HCT116 (cell line): ENCODE data around the gene NLRP5. TPM values are rescaled to one million over a fixed set of nuclear protein-coding genes. Genes with fewer than 3 reads are reported as not detected.

Experiments
- ATAC-seq: fragments of 200-7000 bp; cut with Tn5 transposase; 2 replicates; pipeline ENCODE4 v1.9.1; 2020; ENCODE audit warnings: mild to moderate bottlenecking, moderate library complexity
- BruUV-seq: library from RNA; stranded (reverse); fragments of 400-500 nt; replicated peaks from 2 replicates; lab custom pipeline; 2021; lab: Mats Ljungman, UMichigan
- CTCF ChIA-PET: fragments of 300-600 bp; sonication (Branson Sonifier 250); formaldehyde crosslinking; loops from one replicate; lab custom pipeline; 2021; ENCODE audit warnings: antibody characterized with exemption; lab: Charles Lee
- POLR2A ChIA-PET: fragments of 300-600, 350-600 bp; sonication (Branson Sonifier 250); formaldehyde crosslinking; loops from one replicate; lab custom pipeline; 2021; ENCODE audit warnings: antibody characterized with exemption; lab: Charles Lee
- RAD21 ChIA-PET, 2 experiments: fragments of 300-600 bp; sonication (Branson Sonifier 250); formaldehyde crosslinking; loops; one replicate each; lab custom pipeline; 2023; ENCODE audit warnings: low total read pairs in 2 of 2; ENCODE audit not compliant: uncharacterized antibody in 2 of 2, unreplicated experiment in 2 of 2, low non-redundant PET in 1 of 2; lab: Charles Lee
- DNase-seq: peaks from one replicate; pipeline ENCODE4 v3.0.0-alpha.2; 2010; ENCODE audit warnings: low read depth, low spot score
- H2AFZ ChIP-seq: fragments of 200-600 bp; shearing (Covaris generic), sonication (generic); 2 replicates; pipeline ENCODE4 v1.6.1; 2017; ENCODE audit warnings: low read depth, mixed run types, mixed read lengths, antibody characterized with exemption, low read length; ENCODE audit not compliant: poor library complexity, severe bottlenecking
- H3K27ac ChIP-seq: 2 replicates; pipeline ENCODE4 v1.5.1; 2012; ENCODE audit warnings: low read depth, low read length
- H3K27me3 ChIP-seq: fragments of 200-600 bp; sonication (generic); 2 replicates; pipeline ENCODE4 v1.6.1; 2016; ENCODE audit warnings: mixed run types, low read length, mixed read lengths; ENCODE audit not compliant: insufficient read depth
- H3K36me3 ChIP-seq, 2 experiments: fragments of 200-500 bp in 1 of 2; fragments of 200-600 bp in 1 of 2; sonication (Bioruptor generic) in 1 of 2; sonication (generic) in 1 of 2; 2 replicates each; pipeline versions ENCODE4 v1.5.1 to v1.6.1; 2014 to 2016; ENCODE audit warnings: low read length in 2 of 2, inconsistent platforms in 1 of 2, mixed read lengths in 1 of 2, mixed run types in 1 of 2; ENCODE audit not compliant: insufficient read depth in 2 of 2, control insufficient read depth in 1 of 2
- H3K4me1 ChIP-seq, 2 experiments: fragments of 200-600 bp in 1 of 2; sonication (generic) in 1 of 2; 2 replicates each; pipeline versions ENCODE4 v1.5.1 to v1.6.1; 2012 to 2017; ENCODE audit warnings: low read length in 2 of 2, inconsistent platforms in 1 of 2, mild to moderate bottlenecking in 1 of 2, mixed read lengths in 1 of 2, mixed run types in 1 of 2, moderate library complexity in 1 of 2; ENCODE audit not compliant: insufficient read depth in 2 of 2, control insufficient read depth in 1 of 2
- H3K4me2 ChIP-seq: fragments of 200-600 bp; sonication (generic); 2 replicates; pipeline ENCODE4 v1.6.1; 2017; ENCODE audit warnings: mixed run types, low read length, mixed read lengths
- H3K4me3 ChIP-seq, 2 experiments: fragments of 200-600 bp in 1 of 2; sonication (generic) in 1 of 2; replicated peaks in 1 of 2; 2 replicates each; pipeline ENCODE4 v1.5.1; 2011 to 2016; ENCODE audit warnings: low read length in 2 of 2, control low read depth in 1 of 2, low read depth in 1 of 2, mild to moderate bottlenecking in 1 of 2, mixed read lengths in 1 of 2, mixed run types in 1 of 2
- H3K79me2 ChIP-seq: fragments of 200-600 bp; sonication (generic); 2 replicates; pipeline ENCODE4 v1.6.1; 2017; ENCODE audit warnings: mild to moderate bottlenecking, mixed run types, low read length, moderate library complexity, mixed read lengths; ENCODE audit not compliant: insufficient read depth
- H3K9ac ChIP-seq: fragments of 200-600 bp; sonication (generic); 2 replicates; pipeline ENCODE4 v1.6.1; 2016; ENCODE audit warnings: low read length, mixed read lengths
- H3K9me2 ChIP-seq: fragments of 200-600 bp; sonication (generic), shearing (Covaris generic); 2 replicates; pipeline ENCODE4 v1.6.1; 2017; ENCODE audit warnings: mixed run types, mild to moderate bottlenecking, moderate library complexity; ENCODE audit not compliant: insufficient read depth
- H3K9me3 ChIP-seq, 2 experiments: fragments of 200-500 bp in 1 of 2; fragments of 200-600 bp in 1 of 2; sonication (Bioruptor generic) in 1 of 2; sonication (generic) in 1 of 2; 2 replicates each; pipeline ENCODE4 v1.6.1; 2014 to 2017; ENCODE audit warnings: low read length in 2 of 2, mixed read lengths in 2 of 2, inconsistent platforms in 1 of 2, low read depth in 1 of 2, mild to moderate bottlenecking in 1 of 2, mixed run types in 1 of 2, moderate library complexity in 1 of 2; ENCODE audit not compliant: control insufficient read depth in 1 of 2, insufficient read depth in 1 of 2
- H4K20me1 ChIP-seq: fragments of 200-600 bp; sonication (generic), shearing (Covaris generic); 2 replicates; pipeline ENCODE4 v1.6.1; 2017; ENCODE audit warnings: mixed run types, mild to moderate bottlenecking, moderate library complexity; ENCODE audit not compliant: insufficient read depth
- CTCF ChIP-seq, 3 experiments: fragments of 200-600 bp in 1 of 3; sonication (generic) in 1 of 3; IDR thresholded peaks in 2 of 3; conservative IDR thresholded peaks in 1 of 3; 2 replicates each; pipeline ENCODE4 v1.5.1; 2012 to 2017; ENCODE audit warnings: low read depth in 2 of 3, low read length in 2 of 3, antibody characterized with exemption in 1 of 3, borderline replicate concordance in 1 of 3, control low read depth in 1 of 3, mild to moderate bottlenecking in 1 of 3, mixed read lengths in 1 of 3, mixed run types in 1 of 3, moderate library complexity in 1 of 3; ENCODE audit not compliant: insufficient read depth in 1 of 3
- EGR1 ChIP-seq: IDR thresholded peaks from 2 replicates; pipeline ENCODE4 v1.6.1; 2012; ENCODE audit warnings: low read depth
- RAD21 ChIP-seq: IDR thresholded peaks from 2 replicates; pipeline ENCODE4 v1.6.1; 2012; ENCODE audit warnings: low read depth, mild to moderate bottlenecking
- SIN3A ChIP-seq: IDR thresholded peaks from 2 replicates; pipeline ENCODE4 v1.6.1; 2012; ENCODE audit warnings: low read depth
- SP1 ChIP-seq: IDR thresholded peaks from 2 replicates; pipeline ENCODE4 v1.6.1; 2012; ENCODE audit warnings: low read depth
- YY1 ChIP-seq: IDR thresholded peaks from 2 replicates; pipeline ENCODE4 v1.6.1; 2011; ENCODE audit warnings: low read length, low read depth, moderate library complexity, mild to moderate bottlenecking; ENCODE audit not compliant: insufficient replicate concordance; ENCODE audit errors: extremely low read depth
- intact Hi-C: fragments of 100-400 bp; cut with micrococcal nuclease; formaldehyde crosslinking; loops from 2 replicates; pipeline ENCODE4 v1.10.0; 2022
- total RNA-seq: library from RNA; stranded (reverse); gene quantifications from one replicate; pipeline ENCODE4 v1.2.1, GENCODE V29; 2021; ENCODE audit not compliant: unreplicated experiment

Gene NLRP5
- total RNA-seq, 1 experiment from 2014 or later: 0.30 TPM

DNA sequence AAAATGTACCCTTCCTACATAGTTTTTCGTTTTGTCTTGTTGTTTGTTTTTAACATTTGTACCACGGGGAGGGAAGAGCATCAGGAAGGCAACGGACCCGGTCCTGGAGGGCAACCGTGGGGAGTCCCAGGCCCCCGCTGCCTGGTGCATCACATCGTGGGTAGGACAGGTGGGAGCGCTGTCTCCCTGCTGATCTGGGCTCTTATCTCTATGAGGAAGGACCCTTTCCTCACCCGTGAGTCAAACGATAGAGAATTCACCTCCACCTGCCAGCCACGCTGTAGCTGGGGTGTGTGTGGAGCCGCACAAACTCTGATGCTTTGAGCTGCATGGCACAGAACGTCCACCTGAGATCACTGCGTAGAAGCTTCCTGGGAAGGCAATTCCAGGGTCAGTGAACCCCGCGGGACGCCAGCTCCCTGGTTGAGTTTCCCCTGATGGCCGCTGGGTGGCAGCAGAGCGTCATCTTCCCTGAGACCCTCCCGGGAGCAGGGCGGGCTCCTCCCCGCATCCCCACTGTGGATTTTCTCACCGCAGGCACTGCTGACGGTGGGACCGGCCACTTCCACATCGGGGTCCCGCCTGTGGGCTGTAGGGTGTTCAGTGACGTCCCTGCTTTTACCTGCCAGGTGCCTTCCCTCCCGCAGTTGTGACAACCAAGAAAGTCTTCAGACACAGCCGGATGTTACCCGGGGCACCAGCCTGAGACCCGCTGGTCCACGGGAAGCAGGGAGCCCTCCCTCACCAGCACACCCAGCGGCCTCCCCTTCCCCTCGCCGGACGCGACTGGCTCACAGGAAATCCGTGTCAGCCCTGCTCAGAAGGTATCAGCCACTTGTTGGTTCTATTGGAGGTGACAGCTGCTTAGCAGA lies 79.8 kb downstream of the NLRP5 start:
- Histone ChIP-seq H3K27ac (no peak overlapping the region), H4K20me1 (no peaks in the 10 kb centered on the region), H3K27me3 (peaks cover 11% of the 10 kb centered on the region; the same call in 1 of the 2 replicates), H3K79me2 (no peaks in the 10 kb centered on the region), H3K4me2 (peak overlapping the region; percentile 75), H3K36me3 (no peaks in the 10 kb centered on the region), H2AFZ (peak overlapping the region; percentile 77), H3K9me3 (no peaks in the 10 kb centered on the region), H3K9me2 (no peaks in the 10 kb centered on the region), H3K4me3 (peak overlapping the region; percentile 30 to 46), H3K9ac (no peak overlapping the region), H3K4me1 (peaks cover 6 to 10% of the 10 kb centered on the region in 2 experiments)
- TF ChIP-seq YY1 (no peak), SP1 (no peak), SIN3A (no peak), RAD21 (peak; percentile 74), EGR1 (no peak), CTCF (IDR thresholded peaks at IDR 0.05 in 2 of 3, conservative IDR thresholded peaks at IDR 0.05 in 1 of 3; ENCODE audit: borderline replicate concordance in 1 of 3, insufficient read depth in 1 of 3, low read depth in 2 of 3, low read length in 2 of 3) (peak; percentile 70 to 91 (median 88))
- POLR2A ChIA-PET: interaction anchor here (1.5 kb wide), 1 partner anchor 187 kb away, joined by 4 read pairs; no protein-coding TSS in a partner anchor
- ATAC-seq: peak; percentile 96
- RAD21 ChIA-PET: interaction anchor here (0.6 to 1.5 kb wide), 7 partner anchors 11 to 267 kb away, joined by 3 to 8 read pairs (median 3); no protein-coding TSS in a partner anchor
- no TSS peak for BruUV-seq
- peak; percentile 44 for DNase-seq
- CTCF ChIA-PET: interaction anchor here (0.7 to 2.2 kb wide), 23 partner anchors 10 to 289 kb away, joined by 3 to 55 read pairs (median 4); partner anchors contain the start of genes GALP, ZNF444 and ZSCAN5A
- intact Hi-C loops: loop anchor here (1.0 to 2.0 kb wide), 3 partner anchors 186 to 284 kb away; no protein-coding TSS in a partner anchor
